Measurements from ENCODE around the gene ELF2. TPM values are rescaled to one million over a fixed set of nuclear protein-coding genes. Genes with fewer than 3 reads are reported as not detected.

Gene ELF2
- total RNA-seq, 3 donors from 2014 or later (not counting 1 experiment from before 2014, with no cell fraction given): 93.7 to 115 (median 114) TPM

DNA sequence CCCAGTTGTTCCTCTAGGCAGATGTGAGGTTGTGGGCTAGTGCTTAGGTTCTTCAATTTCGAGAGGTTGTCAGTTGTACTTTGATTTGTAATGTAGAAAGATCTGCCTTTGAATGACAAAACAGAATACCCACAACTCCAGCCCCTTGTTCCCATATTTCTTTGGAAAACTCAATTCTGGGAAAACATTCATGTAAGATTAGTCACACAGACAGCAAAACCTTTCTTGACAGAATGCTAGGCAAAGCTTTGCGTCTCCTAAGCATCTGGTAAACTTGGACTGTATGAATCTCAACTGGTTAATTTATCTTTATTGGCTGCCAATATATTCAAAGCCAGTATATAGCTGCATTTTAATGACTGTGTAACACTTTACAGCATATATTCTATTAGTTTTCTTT is 126.6 kb downstream of the ELF2 start:
- H3K27ac ChIP-seq (ENCODE audit: low read length): no peak overlapping the region
- Mint-ChIP-seq H3K4me3 (no peak overlapping the region), H3K9me3 (no peaks in the 10 kb centered on the region), H3K36me3 (no peaks in the 10 kb centered on the region), H3K27me3 (ENCODE audit: low read depth in 2 of 2) (no peaks in the 10 kb centered on the region), H3K4me1 (peaks cover 27 to 30% of the 10 kb centered on the region in 2 donors), H3K27ac (peak overlapping the region; percentile 20 to 79)
- peaks cover 36% of the 10 kb centered on the region for H3K36me3 ChIP-seq (ENCODE audit: control insufficient read depth, insufficient read depth, low read length)
- no peaks in the 10 kb centered on the region for H3K4me1 ChIP-seq (ENCODE audit: control insufficient read depth, insufficient read depth, low read length)
- intact Hi-C loops (cut with micrococcal nuclease): no loop called here
- ATAC-seq (no peak), DNase-seq (no peak)
- no peak overlapping the region for H3K4me3 ChIP-seq (ENCODE audit: low read length)
- no peak for TF ChIP-seq CTCF (IDR thresholded peaks at IDR 0.05)
- WGBS (ENCODE audit: insufficient coverage): 100% methylated on average over 1 of the region's 2 CpGs
- no peaks in the 10 kb centered on the region for H3K27me3 ChIP-seq (ENCODE audit: control insufficient read depth, insufficient read depth, low read length)
- no peaks in the 10 kb centered on the region for H3K9me3 ChIP-seq (ENCODE audit: control insufficient read depth, insufficient read depth, low read length)

DNA sequence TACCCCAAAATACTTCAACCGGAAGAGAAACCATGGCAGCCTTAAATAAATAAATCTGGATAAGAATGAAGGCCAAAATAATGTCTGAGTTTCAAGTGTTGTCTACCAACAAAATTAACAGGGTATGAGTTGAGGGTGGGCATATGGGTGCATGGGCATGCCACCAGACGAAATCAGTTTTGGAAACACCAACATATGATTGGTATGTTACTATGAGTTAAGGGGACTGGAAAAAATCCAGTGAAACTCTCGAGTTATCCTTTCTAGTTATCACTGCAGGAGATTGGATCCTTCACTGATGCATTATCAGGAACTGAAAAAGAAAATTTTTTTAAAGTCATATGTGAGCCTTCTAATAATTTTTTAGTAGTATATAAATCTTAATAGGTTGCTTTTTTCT is 129.0 kb downstream of the ELF2 start:
- 100% methylated on average over 2 of the region's 3 CpGs for WGBS (ENCODE audit: insufficient coverage)
- intact Hi-C loops (cut with micrococcal nuclease): no loop called here
- no peak overlapping the region for H3K4me3 ChIP-seq (ENCODE audit: low read length)
- no peak overlapping the region for H3K27ac ChIP-seq (ENCODE audit: low read length)
- H3K4me1 ChIP-seq (ENCODE audit: control insufficient read depth, insufficient read depth, low read length): no peaks in the 10 kb centered on the region
- peak overlapping the region; percentile 44 to 79 for H3K27ac Mint-ChIP-seq
- no peaks in the 10 kb centered on the region for H3K9me3 ChIP-seq (ENCODE audit: control insufficient read depth, insufficient read depth, low read length)
- H3K27me3 ChIP-seq (ENCODE audit: control insufficient read depth, insufficient read depth, low read length): no peaks in the 10 kb centered on the region
- ATAC-seq (no peak), DNase-seq (no peak)
- no peaks in the 10 kb centered on the region for H3K27me3 Mint-ChIP-seq (ENCODE audit: low read depth in 2 of 2)
- H3K4me3 Mint-ChIP-seq: no peak overlapping the region
- H3K4me1 Mint-ChIP-seq: peaks cover 11 to 12% of the 10 kb centered on the region in 2 donors
- no peak for TF ChIP-seq CTCF (IDR thresholded peaks at IDR 0.05)
- no peaks in the 10 kb centered on the region for H3K36me3 Mint-ChIP-seq
- no peaks in the 10 kb centered on the region for H3K9me3 Mint-ChIP-seq
- peaks cover 31% of the 10 kb centered on the region for H3K36me3 ChIP-seq (ENCODE audit: control insufficient read depth, insufficient read depth, low read length)

- Histone ChIP-seq H3K9me3 (ENCODE audit: control insufficient read depth, insufficient read depth, low read length) (no peaks in the 10 kb centered on the region), H3K36me3 (ENCODE audit: control insufficient read depth, insufficient read depth, low read length) (peaks cover 33% of the 10 kb centered on the region), H3K27ac (ENCODE audit: low read length) (no peak overlapping the region), H3K4me1 (ENCODE audit: control insufficient read depth, insufficient read depth, low read length) (no peaks in the 10 kb centered on the region), H3K4me3 (ENCODE audit: low read length) (no peak overlapping the region), H3K27me3 (ENCODE audit: control insufficient read depth, insufficient read depth, low read length) (no peaks in the 10 kb centered on the region)
- H3K4me1 Mint-ChIP-seq: peaks cover 0 to 5% of the 10 kb centered on the region in 2 donors
- H3K4me3 Mint-ChIP-seq: no peak overlapping the region
- peak overlapping the region; percentile 61 to 68 for H3K27ac Mint-ChIP-seq
- no peaks in the 10 kb centered on the region for H3K27me3 Mint-ChIP-seq (ENCODE audit: low read depth in 2 of 2)
- no peak for DNase-seq
- WGBS (ENCODE audit: insufficient coverage): 94% methylated on average over 2 of the region's 2 CpGs
- no peaks in the 10 kb centered on the region for H3K36me3 Mint-ChIP-seq
- H3K9me3 Mint-ChIP-seq: no peaks in the 10 kb centered on the region
- TF ChIP-seq CTCF (IDR thresholded peaks at IDR 0.05): no peak
- ATAC-seq: no peak
- intact Hi-C loops (cut with micrococcal nuclease): no loop called here
These were observed 132.7 kb downstream of the ELF2 start for GRCh38 chr4:139044291-139044690.

DNA sequence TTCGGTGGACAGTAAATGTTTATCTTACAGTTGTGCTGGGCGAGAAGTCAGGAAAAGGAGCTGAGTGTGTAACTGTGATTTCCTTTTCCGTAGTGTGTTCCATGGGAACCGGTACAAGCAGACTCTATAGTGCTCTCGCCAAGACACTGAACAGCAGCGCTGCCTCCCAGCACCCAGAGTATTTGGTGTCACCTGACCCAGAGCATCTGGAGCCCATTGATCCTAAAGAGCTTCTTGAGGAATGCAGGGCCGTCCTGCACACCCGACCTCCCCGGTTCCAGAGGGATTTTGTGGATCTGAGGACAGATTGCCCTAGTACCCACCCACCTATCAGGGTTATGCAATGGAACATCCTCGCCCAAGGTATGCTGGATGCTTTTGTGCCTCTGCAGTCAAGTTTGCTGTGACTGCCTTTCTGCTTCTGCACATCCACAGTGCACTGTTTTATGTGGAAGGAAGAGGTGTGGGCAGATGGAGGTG is 134.0 kb downstream of the ELF2 start:
- Mint-ChIP-seq H3K4me1 (peaks cover 0 to 5% of the 10 kb centered on the region in 2 donors), H3K27me3 (ENCODE audit: low read depth in 2 of 2) (no peaks in the 10 kb centered on the region), H3K4me3 (no peak overlapping the region), H3K36me3 (no peaks in the 10 kb centered on the region), H3K9me3 (no peaks in the 10 kb centered on the region), H3K27ac (peak overlapping the region in 1 of 2 donors; percentile 41)
- Histone ChIP-seq H3K36me3 (ENCODE audit: control insufficient read depth, insufficient read depth, low read length) (peaks cover 29% of the 10 kb centered on the region), H3K27ac (ENCODE audit: low read length) (no peak overlapping the region), H3K4me1 (ENCODE audit: control insufficient read depth, insufficient read depth, low read length) (no peaks in the 10 kb centered on the region), H3K4me3 (ENCODE audit: low read length) (no peak overlapping the region), H3K27me3 (ENCODE audit: control insufficient read depth, insufficient read depth, low read length) (no peaks in the 10 kb centered on the region), H3K9me3 (ENCODE audit: control insufficient read depth, insufficient read depth, low read length) (no peaks in the 10 kb centered on the region)
- intact Hi-C loops (cut with micrococcal nuclease): no loop called here
- peak in 1 of 2 donors; percentile 4 for DNase-seq
- WGBS (ENCODE audit: insufficient coverage): 95% methylated on average over 10 of the region's 10 CpGs
- no peak for TF ChIP-seq CTCF (IDR thresholded peaks at IDR 0.05)
- ATAC-seq: peak in 1 of 3 donors; percentile 21

Data from natural killer cell (primary cell).